ENCODE measurements around the gene PDSS2.

PDSS2 gene

DNA sequence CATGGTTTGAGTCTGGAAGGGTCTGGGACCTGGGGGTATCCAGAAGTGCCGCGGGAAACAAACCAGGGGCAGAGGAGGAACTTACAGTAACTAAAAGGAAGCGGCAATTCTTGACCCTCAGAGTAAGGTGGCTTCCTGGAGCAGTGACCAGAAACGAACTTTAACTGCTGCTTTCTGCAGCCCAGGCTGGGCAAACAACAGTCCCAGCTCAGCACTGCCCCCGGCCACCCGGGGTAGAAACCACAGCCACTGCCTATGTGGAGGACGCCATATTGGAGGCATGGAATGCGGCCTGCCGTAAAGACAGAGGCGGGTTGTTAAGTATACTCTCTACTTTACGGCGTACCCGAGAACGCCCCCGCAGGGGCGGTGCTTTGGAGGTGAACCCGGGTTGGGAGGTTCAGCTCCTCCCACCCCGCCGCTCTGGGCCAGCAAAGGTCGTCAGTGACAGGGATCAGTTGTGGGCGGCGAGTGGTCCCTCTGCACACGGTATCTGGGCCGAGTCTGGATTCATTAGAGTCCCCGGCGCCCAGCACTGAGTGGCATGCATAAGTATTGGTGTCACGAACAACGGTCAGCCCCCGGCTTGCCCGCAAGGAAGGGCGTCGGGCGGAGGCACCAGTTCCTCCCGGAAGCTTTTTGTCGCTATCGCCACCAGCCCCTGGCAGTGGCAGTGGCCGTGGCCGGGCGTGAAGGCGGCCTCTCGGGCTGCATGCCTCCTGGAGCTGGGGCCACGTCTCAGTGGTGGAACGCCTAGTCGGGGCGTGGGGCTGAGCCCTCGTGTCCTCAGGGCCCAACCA lies at the start of gene PDSS2:
PDSS2 (minus strand) TSS at position 282 of the 800 bp plus-strand sequence; CDS start at position 3, 279 bp downstream.
- in situ Hi-C loops (cut with MboI; ENCODE audit: low sequenced_read_pairs, unreplicated experiment): no loop called here
- TF ChIP-seq, protein P1, sequence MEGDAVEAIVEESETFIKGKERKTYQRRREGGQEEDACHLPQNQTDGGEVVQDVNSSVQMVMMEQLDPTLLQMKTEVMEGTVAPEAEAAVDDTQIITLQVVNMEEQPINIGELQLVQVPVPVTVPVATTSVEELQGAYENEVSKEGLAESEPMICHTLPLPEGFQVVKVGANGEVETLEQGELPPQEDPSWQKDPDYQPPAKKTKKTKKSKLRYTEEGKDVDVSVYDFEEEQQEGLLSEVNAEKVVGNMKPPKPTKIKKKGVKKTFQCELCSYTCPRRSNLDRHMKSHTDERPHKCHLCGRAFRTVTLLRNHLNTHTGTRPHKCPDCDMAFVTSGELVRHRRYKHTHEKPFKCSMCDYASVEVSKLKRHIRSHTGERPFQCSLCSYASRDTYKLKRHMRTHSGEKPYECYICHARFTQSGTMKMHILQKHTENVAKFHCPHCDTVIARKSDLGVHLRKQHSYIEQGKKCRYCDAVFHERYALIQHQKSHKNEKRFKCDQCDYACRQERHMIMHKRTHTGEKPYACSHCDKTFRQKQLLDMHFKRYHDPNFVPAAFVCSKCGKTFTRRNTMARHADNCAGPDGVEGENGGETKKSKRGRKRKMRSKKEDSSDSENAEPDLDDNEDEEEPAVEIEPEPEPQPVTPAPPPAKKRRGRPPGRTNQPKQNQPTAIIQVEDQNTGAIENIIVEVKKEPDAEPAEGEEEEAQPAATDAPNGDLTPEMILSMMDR (IDR thresholded peaks at IDR 0.05; ENCODE audit: borderline replicate concordance, control extremely low read depth, extremely low read depth, insufficient read depth, missing control alignments): peak; percentile 41
- peak; percentile 98 for DNase-seq (ENCODE audit: low spot score)

DNA sequence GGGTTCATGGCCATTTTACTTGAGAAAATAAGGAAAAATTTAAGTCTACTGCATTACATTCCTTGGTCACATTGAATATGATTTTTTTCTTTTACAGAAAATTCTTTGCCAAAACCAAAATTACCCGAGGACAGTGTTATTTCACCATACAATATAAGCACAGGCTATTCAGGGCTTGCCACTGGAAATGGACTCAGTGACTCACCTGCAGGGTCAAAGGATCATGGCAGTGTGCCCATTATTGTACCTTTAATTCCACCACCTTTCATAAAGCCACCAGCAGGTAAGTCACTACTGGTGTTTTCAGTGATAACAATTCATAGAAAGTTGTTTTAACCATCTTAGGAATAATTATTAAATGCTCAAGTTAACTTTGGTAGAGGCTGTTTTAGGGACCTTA lies 46.8 kb upstream of the PDSS2 start:
- in situ Hi-C loops (cut with MboI; ENCODE audit: low sequenced_read_pairs, unreplicated experiment): no loop called here
- DNase-seq (ENCODE audit: low spot score): no peak
- TF ChIP-seq, protein P1 (IDR thresholded peaks at IDR 0.05; ENCODE audit: borderline replicate concordance, control extremely low read depth, extremely low read depth, insufficient read depth, missing control alignments): no peak

DNA sequence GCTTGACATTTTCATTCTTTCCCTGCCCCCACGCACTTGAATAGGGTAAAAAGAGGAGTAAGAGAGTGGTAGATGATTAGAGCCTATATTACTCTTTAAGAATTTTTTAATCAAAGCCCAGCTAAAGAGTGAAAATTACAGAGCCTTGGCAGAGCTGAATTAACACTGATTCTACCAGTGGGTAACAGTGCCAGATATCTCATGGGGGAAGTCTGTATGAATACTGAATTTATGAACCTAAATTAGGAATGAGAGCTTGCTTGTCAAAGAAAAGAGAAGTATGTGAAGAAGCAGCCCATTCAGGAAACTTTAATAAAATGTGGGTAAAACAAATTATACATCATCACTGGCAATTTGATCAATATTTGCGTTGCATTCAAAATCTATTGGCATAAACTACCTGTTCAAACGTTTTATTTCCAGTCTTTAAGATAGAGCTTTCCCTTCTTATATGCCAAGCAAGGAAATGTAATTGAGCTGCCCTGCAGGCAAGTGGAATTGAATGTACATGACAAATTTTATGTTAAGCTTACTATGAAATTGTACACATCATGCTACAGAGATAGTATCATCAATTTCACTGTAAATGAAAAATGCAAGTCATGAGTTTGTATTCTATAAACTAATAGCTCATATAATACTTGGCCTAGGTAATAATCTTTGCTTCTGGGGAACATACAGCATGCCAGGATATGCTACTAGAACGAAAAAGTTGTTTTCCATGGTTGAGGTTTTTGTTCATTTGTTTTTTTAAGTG lies 45.1 kb upstream of the PDSS2 start:
- in situ Hi-C loops (cut with MboI; ENCODE audit: low sequenced_read_pairs, unreplicated experiment): no loop called here
- TF ChIP-seq, protein P1 (IDR thresholded peaks at IDR 0.05; ENCODE audit: borderline replicate concordance, control extremely low read depth, extremely low read depth, insufficient read depth, missing control alignments): no peak
- DNase-seq (ENCODE audit: low spot score): no peak

- no peak for DNase-seq (ENCODE audit: low spot score)
- TF ChIP-seq, protein P1 (IDR thresholded peaks at IDR 0.05; ENCODE audit: borderline replicate concordance, control extremely low read depth, extremely low read depth, insufficient read depth, missing control alignments): no peak
- in situ Hi-C loops (cut with MboI; ENCODE audit: low sequenced_read_pairs, unreplicated experiment): no loop called here
These were observed 37.7 kb upstream of the PDSS2 start for GRCh38 chr6:107496892-107497684.

GRCh38 chr6:107495971-107496370 lies 36.6 kb upstream of the PDSS2 start:
- TF ChIP-seq, protein P1 (IDR thresholded peaks at IDR 0.05; ENCODE audit: borderline replicate concordance, control extremely low read depth, extremely low read depth, insufficient read depth, missing control alignments): no peak
- in situ Hi-C loops (cut with MboI; ENCODE audit: low sequenced_read_pairs, unreplicated experiment): no loop called here
- DNase-seq (ENCODE audit: low spot score): no peak

- TF ChIP-seq, protein P1 (IDR thresholded peaks at IDR 0.05; ENCODE audit: borderline replicate concordance, control extremely low read depth, extremely low read depth, insufficient read depth, missing control alignments): no peak
- DNase-seq (ENCODE audit: low spot score): no peak
- in situ Hi-C loops (cut with MboI; ENCODE audit: low sequenced_read_pairs, unreplicated experiment): no loop called here
These were observed 35.9 kb upstream of the PDSS2 start for GRCh38 chr6:107495196-107495643.

Data from GM13976 (cell line).